ENCODE data around the gene INPP4B. TPM values are rescaled to one million over a fixed set of nuclear protein-coding genes. Genes with fewer than 3 reads are reported as not detected.

The INPP4B gene
- total RNA-seq, 1 experiment from 2014 or later, result 0.07 TPM

- no peak for TF ChIP-seq CTCF (conservative IDR thresholded peaks at IDR 0.05)
- no peak overlapping the region for H3K4me2 ChIP-seq (ENCODE audit: insufficient read depth, insufficient read length, low read length)
- peaks cover 4% of the 10 kb centered on the region; the same call in 1 of the 2 replicates for H3K4me1 ChIP-seq (ENCODE audit: insufficient read depth, low read length)
- H4K5ac ChIP-seq (ENCODE audit: insufficient read length, low read depth, low read length), result no peak overlapping the region
- no peak for DNase-seq
- no peak overlapping the region for H3K23ac ChIP-seq (ENCODE audit: insufficient read length, low read depth, low read length)
- H3T11ph ChIP-seq (ENCODE audit: low read length), result no peak overlapping the region
- Mint-ChIP-seq H3K9me3 (no peaks in the 10 kb centered on the region), H3K27ac (no peak overlapping the region), H3K4me3 (no peak overlapping the region), H3K4me1 (peaks cover 8 to 15% of the 10 kb centered on the region in 2 experiments), H3K27me3 (ENCODE audit: low read depth) (no peaks in the 10 kb centered on the region), H3K36me3 (ENCODE audit: insufficient read depth in 1 of 3, low read depth in 3 of 3) (0 out of 7 replicates have a peak, but pooled peaks cover 0 to 3% (median 0%) of the 10 kb centered on the region in 3 experiments)
- no peaks in the 10 kb centered on the region for H3K79me2 ChIP-seq (ENCODE audit: insufficient read depth, low read length)
- no peak overlapping the region for H2BK20ac ChIP-seq (ENCODE audit: low read depth, low read length, poor library complexity, severe bottlenecking)
- no peak overlapping the region for H2BK12ac ChIP-seq (ENCODE audit: insufficient read length, low read depth, low read length)
- no peak overlapping the region for H4K8ac ChIP-seq (replicated peaks; ENCODE audit: insufficient read length, low read depth, low read length)
- H3K56ac ChIP-seq (ENCODE audit: insufficient read length, low read depth, low read length), result no peak overlapping the region
- H3K9me3 ChIP-seq (ENCODE audit: control insufficient read depth, low read depth, low read length), result no peaks in the 10 kb centered on the region
- no peak overlapping the region for H3K18ac ChIP-seq (ENCODE audit: insufficient read length, low read depth, low read length)
- no peak overlapping the region for H2BK120ac ChIP-seq (ENCODE audit: low read depth, low read length, poor library complexity, severe bottlenecking)
- no peak overlapping the region for H3K4ac ChIP-seq (ENCODE audit: low read depth, low read length)
- H4K20me1 ChIP-seq (ENCODE audit: control insufficient read depth, insufficient read depth, insufficient read length), result no peaks in the 10 kb centered on the region
- H3K14ac ChIP-seq (ENCODE audit: insufficient read depth, low read length), result no peak overlapping the region
- no peak overlapping the region for H2AK5ac ChIP-seq (ENCODE audit: insufficient read length, low read length)
- no peak overlapping the region for H3K27ac ChIP-seq (ENCODE audit: insufficient read length, low read depth, low read length)
- no peaks in the 10 kb centered on the region for H3K79me1 ChIP-seq (ENCODE audit: insufficient read depth, low read depth, low read length, poor library complexity, severe bottlenecking)
- no peak overlapping the region for H2BK15ac ChIP-seq (ENCODE audit: low read depth, low read length)
- no peaks in the 10 kb centered on the region for H3K27me3 ChIP-seq (ENCODE audit: insufficient read depth, low read length)
- no peak overlapping the region for H2BK5ac ChIP-seq (ENCODE audit: insufficient read length, low read length)
- H3K9ac ChIP-seq (ENCODE audit: extremely low read depth, insufficient read length, low read length), result no peak overlapping the region
- WGBS (ENCODE audit: extremely low coverage, insufficient read length, low lambda C conversion rate), result no CpG with 5 or more reads among the region's 1 CpG
- no peak overlapping the region for H4K91ac ChIP-seq (ENCODE audit: insufficient read length, low read depth, low read length)
- H3K23me2 ChIP-seq (ENCODE audit: insufficient read length, low read depth, low read length, poor library complexity, severe bottlenecking), result no peaks in the 10 kb centered on the region
- no peak overlapping the region for H2AFZ ChIP-seq (ENCODE audit: low read length)
Measured at GRCh38 chr4:142548491-142548890, 297.6 kb downstream of the INPP4B start.

All from H9 (cell line).